Neural progenitor cell (in vitro differentiated cells): ENCODE data around the gene RPP14.

ENCODE experiments used
- CTCF ChIP-seq: fragments of 200-600 bp; sonication (generic); IDR thresholded peaks from 2 replicates; pipeline ENCODE4 v1.5.1; 2017; ENCODE audit warnings: antibody characterized with exemption, mild to moderate bottlenecking
- EZH2 ChIP-seq: fragments of 200-600 bp; sonication (generic); IDR thresholded peaks from 2 replicates; pipeline ENCODE4 v1.6.1; 2017; ENCODE audit warnings: antibody characterized with exemption, mild to moderate bottlenecking, moderate library complexity
- EZH2phosphoT487 ChIP-seq: fragments of 200-600 bp; sonication (generic); IDR thresholded peaks from 2 replicates; pipeline ENCODE4 v1.6.1; 2017; ENCODE audit warnings: antibody characterized with exemption

DNA sequence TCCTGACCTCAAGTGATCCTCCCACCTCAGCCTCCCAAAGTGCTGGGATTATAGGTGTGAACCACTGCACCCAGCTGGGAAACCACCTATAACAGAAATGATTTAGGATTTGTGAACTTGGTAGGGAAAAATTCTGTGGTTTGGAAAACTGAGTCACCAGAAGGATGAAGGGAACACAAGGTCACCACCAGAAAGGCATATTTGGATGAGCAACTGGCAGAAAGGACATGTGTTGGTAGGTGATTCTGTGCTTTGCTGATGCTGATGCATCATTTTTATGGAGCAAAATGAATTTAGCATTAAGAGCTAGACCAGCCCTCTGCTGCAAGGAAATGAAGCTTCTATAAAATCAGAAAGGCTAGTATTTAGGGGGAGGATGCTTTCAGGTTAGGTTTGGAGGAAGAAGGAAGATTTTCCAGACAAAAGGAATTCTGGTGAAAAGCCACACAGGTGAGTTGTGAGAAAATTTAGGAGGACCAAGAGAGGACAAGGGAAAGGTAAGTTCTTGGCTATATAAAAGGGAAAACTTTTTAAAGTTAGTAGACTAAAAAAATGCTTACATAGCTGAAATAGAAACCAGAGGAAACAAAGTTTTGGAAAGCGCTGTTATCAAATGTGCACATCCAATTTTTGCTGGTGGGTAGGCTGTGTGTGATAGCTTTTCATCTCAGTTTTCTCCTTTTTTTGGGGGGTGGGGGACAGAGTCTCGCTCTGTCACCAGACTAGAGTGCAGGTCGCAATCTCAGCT, 30.3 kb downstream of the RPP14 start:
- TF ChIP-seq CTCF (no peak), EZH2 (no peak), EZH2phosphoT487 (no peak)
